ENCODE measurements around the gene PDE11A. TPM values are rescaled to one million over a fixed set of nuclear protein-coding genes. Genes with fewer than 3 reads are reported as not detected.

The PDE11A gene
- total and polyA plus RNA-seq, 4 donors: 1.0 to 5.9 (median 1.7) TPM

- H3K27ac ChIP-seq (ENCODE audit: low read depth in 1 of 2, low read length in 2 of 2): no peak overlapping the region
- peak overlapping the region in 1 of 3 donors; percentile 8 for H3K4me3 ChIP-seq (ENCODE audit: low read depth in 1 of 3, low read length in 3 of 3)
- H3K9ac ChIP-seq (ENCODE audit: low read depth in 1 of 2, low read length in 2 of 2): peak overlapping the region in 1 of 2 donors; percentile 12
- no peaks in the 10 kb centered on the region for H3K36me3 ChIP-seq (ENCODE audit: control insufficient read depth in 4 of 4, insufficient read depth in 3 of 4, low read depth in 1 of 4, low read length in 3 of 4)
- 52% methylated on average over 2 of the region's 2 CpGs for WGBS
- DNase-seq (ENCODE audit: low spot score): no peak
- no peaks in the 10 kb centered on the region for H3K27me3 ChIP-seq (ENCODE audit: control insufficient read depth in 4 of 4, insufficient read depth in 4 of 4, low read length in 3 of 4)
- peaks cover 2 to 34% (median 14%) of the 10 kb centered on the region in 4 donors for H3K4me1 ChIP-seq (ENCODE audit: control insufficient read depth in 4 of 4, insufficient read depth in 4 of 4, low read length in 3 of 4)
- H3K9me3 ChIP-seq (ENCODE audit: control insufficient read depth in 4 of 4, low read length in 3 of 4): no peaks in the 10 kb centered on the region
- peak; percentile 33 for TF ChIP-seq MAX (IDR thresholded peaks at IDR 0.05)
- no peak for TF ChIP-seq REST (IDR thresholded peaks at IDR 0.05)
- peak; percentile 16 for TF ChIP-seq FOXA2 (IDR thresholded peaks at IDR 0.05)
- TF ChIP-seq HNF4A (conservative IDR thresholded peaks at IDR 0.05): peak in 1 of 2 donors; percentile 33
- TF ChIP-seq RAD21 (IDR thresholded peaks at IDR 0.05): peak in 1 of 2 donors; percentile 27
- no peak for TF ChIP-seq YY1 (IDR thresholded peaks at IDR 0.05)
- peak in 1 of 2 donors; percentile 4 for TF ChIP-seq RXRA (IDR thresholded peaks at IDR 0.05)
- TF ChIP-seq CTCF (IDR thresholded peaks at IDR 0.05; ENCODE audit: low read depth, low read length, missing input control): no peak
Observed at GRCh38 chr2:178070824-178071223, 1.8 kb downstream of the PDE11A start.

- 38% methylated on average over 1 of the region's 1 CpG for WGBS
- Histone ChIP-seq H3K36me3 (ENCODE audit: control insufficient read depth in 4 of 4, insufficient read depth in 3 of 4, low read depth in 1 of 4, low read length in 3 of 4) (no peaks in the 10 kb centered on the region), H3K27ac (ENCODE audit: low read depth in 1 of 2, low read length in 2 of 2) (no peak overlapping the region), H3K4me3 (ENCODE audit: low read depth in 1 of 3, low read length in 3 of 3) (no peak overlapping the region), H3K27me3 (ENCODE audit: control insufficient read depth in 4 of 4, insufficient read depth in 4 of 4, low read length in 3 of 4) (no peaks in the 10 kb centered on the region), H3K9me3 (ENCODE audit: control insufficient read depth in 4 of 4, low read length in 3 of 4) (no peaks in the 10 kb centered on the region), H3K9ac (ENCODE audit: low read depth in 1 of 2, low read length in 2 of 2) (no peak overlapping the region), H3K4me1 (ENCODE audit: control insufficient read depth in 4 of 4, insufficient read depth in 4 of 4, low read length in 3 of 4) (peaks cover 2 to 34% (median 14%) of the 10 kb centered on the region in 4 donors)
- TF ChIP-seq SP1 (IDR thresholded peaks at IDR 0.05) (no peak), FOXA2 (IDR thresholded peaks at IDR 0.05) (no peak), GABPA (IDR thresholded peaks at IDR 0.05 in 1 of 2, conservative IDR thresholded peaks at IDR 0.05 in 1 of 2) (no peak), ATF3 (IDR thresholded peaks at IDR 0.05) (no peak), RAD21 (IDR thresholded peaks at IDR 0.05) (peak; percentile 76 to 77), ZBTB33 (IDR thresholded peaks at IDR 0.05) (no peak), YY1 (IDR thresholded peaks at IDR 0.05) (no peak), NR2F2 (IDR thresholded peaks at IDR 0.05) (no peak)
- DNase-seq (ENCODE audit: low spot score): no peak
Observed at GRCh38 chr2:178069551-178069950, 3.0 kb downstream of the PDE11A start.
